ENCODE measurements around the gene TRPV2.

TRPV2 gene

DNA sequence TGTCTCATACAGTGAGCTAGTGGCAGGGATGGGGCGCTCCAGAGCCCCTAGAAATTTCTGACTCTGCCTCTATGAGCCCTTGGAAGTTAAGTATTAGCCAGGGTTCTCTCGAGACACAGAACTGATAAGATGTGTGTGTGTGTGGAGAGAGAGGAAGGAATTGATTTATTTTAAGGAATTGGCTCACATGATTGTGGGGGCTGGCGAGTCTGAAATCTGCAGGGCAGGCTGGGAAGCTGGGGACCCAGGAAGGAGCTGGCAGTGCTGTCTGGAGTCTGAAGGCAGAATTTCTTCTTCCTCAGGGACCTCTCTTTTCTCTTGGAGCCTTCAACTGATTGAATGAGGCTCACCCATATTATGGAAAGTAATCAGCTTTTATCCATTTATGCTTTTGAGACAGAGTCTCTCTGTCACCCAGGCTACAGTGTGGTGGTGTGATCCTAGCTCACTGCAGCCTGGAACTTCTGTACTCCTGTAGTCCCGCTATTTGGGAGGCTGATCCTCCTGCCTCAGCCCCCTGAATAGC is 59.9 kb downstream of the TRPV2 start:
- no peaks in the 10 kb centered on the region for H3K36me3 ChIP-seq (ENCODE audit: control insufficient read depth, low read length)
- no peaks in the 10 kb centered on the region for H3K9me2 ChIP-seq (replicated peaks; ENCODE audit: control insufficient read depth, low read length)
- no peak overlapping the region for H3K27ac ChIP-seq (ENCODE audit: low read depth, low read length)
- H3K4me1 ChIP-seq (ENCODE audit: control insufficient read depth, low read length), result no peaks in the 10 kb centered on the region
- no peaks in the 10 kb centered on the region for H3K9me3 ChIP-seq (ENCODE audit: control insufficient read depth, insufficient read depth, low read length)
- no peaks in the 10 kb centered on the region for H3K79me2 ChIP-seq (ENCODE audit: control insufficient read depth, low read length)
- no peaks in the 10 kb centered on the region; the same call in 1 of the 2 replicates for H3K27me3 ChIP-seq (ENCODE audit: control insufficient read depth, low read length)
- H3F3A ChIP-seq (ENCODE audit: control insufficient read depth, insufficient read depth), result no peaks in the 10 kb centered on the region
- TF ChIP-seq CTCF (IDR thresholded peaks at IDR 0.05; ENCODE audit: low read depth, low read length, poor library complexity, severe bottlenecking) (no peak), EZH2phosphoT487 (IDR thresholded peaks at IDR 0.05; ENCODE audit: borderline replicate concordance, low read length) (no peak)
- no peak overlapping the region for H3K4me3 ChIP-seq (ENCODE audit: low read length)
- no peak overlapping the region for H3K4me2 ChIP-seq (ENCODE audit: low read length)
- H4K20me1 ChIP-seq (ENCODE audit: control insufficient read depth, insufficient read depth, low read depth, low read length), result no peaks in the 10 kb centered on the region

GRCh38 chr17:16477255-16477654 is 61.9 kb downstream of the TRPV2 start:
- Histone ChIP-seq H3K36me3 (ENCODE audit: control insufficient read depth, low read length) (no peaks in the 10 kb centered on the region), H3K79me2 (ENCODE audit: control insufficient read depth, low read length) (no peaks in the 10 kb centered on the region), H3K27ac (ENCODE audit: low read depth, low read length) (no peak overlapping the region), H3K9me2 (replicated peaks; ENCODE audit: control insufficient read depth, low read length) (no peaks in the 10 kb centered on the region), H4K20me1 (ENCODE audit: control insufficient read depth, insufficient read depth, low read depth, low read length) (no peaks in the 10 kb centered on the region), H3K4me1 (ENCODE audit: control insufficient read depth, low read length) (no peaks in the 10 kb centered on the region), H3F3A (ENCODE audit: control insufficient read depth, insufficient read depth) (no peaks in the 10 kb centered on the region), H3K27me3 (ENCODE audit: control insufficient read depth, low read length) (no peaks in the 10 kb centered on the region), H3K4me2 (ENCODE audit: low read length) (no peak overlapping the region), H3K4me3 (ENCODE audit: low read length) (no peak overlapping the region), H3K9me3 (ENCODE audit: control insufficient read depth, insufficient read depth, low read length) (no peaks in the 10 kb centered on the region)
- no peak for TF ChIP-seq EZH2phosphoT487 (IDR thresholded peaks at IDR 0.05; ENCODE audit: borderline replicate concordance, low read length)
- TF ChIP-seq CTCF (IDR thresholded peaks at IDR 0.05; ENCODE audit: low read depth, low read length, poor library complexity, severe bottlenecking), result no peak

DNA sequence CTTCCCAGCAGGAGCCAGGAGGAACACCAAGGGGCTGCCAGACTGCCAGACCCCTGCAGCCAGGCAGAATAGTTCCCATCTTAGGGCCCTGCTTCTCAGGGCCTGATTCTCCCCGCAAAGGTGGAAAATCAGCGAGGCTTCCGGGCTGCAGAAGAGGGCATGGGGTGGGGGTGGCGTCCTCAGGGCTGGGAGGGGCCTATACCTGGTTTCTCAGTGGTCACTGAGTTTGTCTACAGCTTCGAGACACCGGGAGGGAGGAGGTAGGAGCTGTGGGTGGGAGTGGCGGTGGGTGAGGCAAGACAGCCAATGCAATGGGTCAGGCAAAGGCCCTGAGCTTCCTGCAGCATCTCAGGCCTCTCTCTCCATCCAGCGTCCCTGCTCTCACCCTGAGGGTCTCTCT is 62.3 kb downstream of the TRPV2 start:
- no peaks in the 10 kb centered on the region for H4K20me1 ChIP-seq (ENCODE audit: control insufficient read depth, insufficient read depth, low read depth, low read length)
- no peak for TF ChIP-seq EZH2phosphoT487 (IDR thresholded peaks at IDR 0.05; ENCODE audit: borderline replicate concordance, low read length)
- no peak for TF ChIP-seq CTCF (IDR thresholded peaks at IDR 0.05; ENCODE audit: low read depth, low read length, poor library complexity, severe bottlenecking)
- no peaks in the 10 kb centered on the region for H3F3A ChIP-seq (ENCODE audit: control insufficient read depth, insufficient read depth)
- H3K9me2 ChIP-seq (replicated peaks; ENCODE audit: control insufficient read depth, low read length), result no peaks in the 10 kb centered on the region
- no peak overlapping the region for H3K4me2 ChIP-seq (ENCODE audit: low read length)
- no peaks in the 10 kb centered on the region for H3K9me3 ChIP-seq (ENCODE audit: control insufficient read depth, insufficient read depth, low read length)
- no peaks in the 10 kb centered on the region for H3K4me1 ChIP-seq (ENCODE audit: control insufficient read depth, low read length)
- no peak overlapping the region for H3K27ac ChIP-seq (ENCODE audit: low read depth, low read length)
- H3K79me2 ChIP-seq (ENCODE audit: control insufficient read depth, low read length), result no peaks in the 10 kb centered on the region
- H3K36me3 ChIP-seq (ENCODE audit: control insufficient read depth, low read length), result no peaks in the 10 kb centered on the region
- no peaks in the 10 kb centered on the region for H3K27me3 ChIP-seq (ENCODE audit: control insufficient read depth, low read length)
- no peak overlapping the region for H3K4me3 ChIP-seq (ENCODE audit: low read length)
